ENCODE data around the gene EPYC. TPM values are rescaled to one million over a fixed set of nuclear protein-coding genes. Genes with fewer than 3 reads are reported as not detected.
A peak's percentile ranks its signal among the peaks of the same experiment; 100 is the strongest.

EPYC gene
- total and polyA plus RNA-seq, 10 of the 15 experiments (the other 5 are each of a cell fraction or from before 2014, with no cell fraction given) = not detected

DNA sequence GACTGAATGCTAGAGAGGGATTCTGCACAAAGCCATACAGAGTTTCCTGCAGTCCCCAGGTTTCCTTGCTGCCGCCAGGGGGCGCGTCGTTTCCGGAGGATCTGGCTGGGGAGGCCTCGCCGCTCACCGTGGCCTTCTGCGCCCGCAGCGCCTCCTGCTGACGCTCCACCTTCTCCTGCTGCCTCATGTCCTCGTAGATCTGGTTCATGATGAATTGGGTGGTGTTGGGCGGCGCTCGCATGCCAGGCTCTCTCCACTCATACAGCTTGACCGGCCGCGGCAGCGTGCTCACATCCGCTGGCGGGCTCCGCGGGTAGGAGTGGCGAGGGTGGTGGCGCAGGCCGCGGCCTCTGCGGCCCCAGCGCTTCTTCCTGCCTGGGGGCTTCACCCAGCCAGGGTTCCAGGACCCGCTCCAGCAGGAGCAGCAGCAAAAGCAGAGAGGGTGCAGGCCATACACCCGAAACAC lies 50.8 kb downstream of the EPYC start:
- POLR2A ChIA-PET = no interaction called here
- 85% methylated on average over 31 of the region's 32 CpGs for WGBS (ENCODE audit: insufficient coverage, insufficient replicate concordance, low lambda C conversion rate, missing lambda C conversion rate)
- no TSS peak for BruUV-seq (replicated peaks)
- no peak for FAIRE-seq
- intact Hi-C loops (cut with micrococcal nuclease; ENCODE audit: unreplicated experiment) = loop anchor here (10.0 kb wide), 1 partner anchor 1409 kb away; no protein-coding TSS in a partner anchor
- no peaks in the 10 kb centered on the region for H3K27me3 ChIP-seq (replicated peaks in 1 of 2; ENCODE audit: control insufficient read depth in 2 of 2, insufficient read depth in 2 of 2, low read length in 1 of 2)
- CTCF ChIA-PET = interaction anchor here (0.7 to 1.4 kb wide), 2 partner anchors 9 to 14 kb away, joined by 5 to 7 read pairs; no protein-coding TSS in a partner anchor
- H3K4me3 ChIP-seq = no peak overlapping the region
- no peaks in the 10 kb centered on the region for H4K20me1 ChIP-seq (ENCODE audit: control insufficient read depth, insufficient read depth)
- no peak for ATAC-seq
- H3K79me2 ChIP-seq (ENCODE audit: control insufficient read depth, insufficient read depth, low read length) = no peaks in the 10 kb centered on the region
- no peak overlapping the region for H3K27ac ChIP-seq (ENCODE audit: control insufficient read depth, insufficient read depth)
- H3K4me1 ChIP-seq (ENCODE audit: control insufficient read depth, insufficient read depth, low read length) = no peaks in the 10 kb centered on the region
- no peaks in the 10 kb centered on the region for H3K9me3 ChIP-seq (replicated peaks; ENCODE audit: control insufficient read depth, insufficient read depth, low read length)
- TF ChIP-seq, protein P1, sequence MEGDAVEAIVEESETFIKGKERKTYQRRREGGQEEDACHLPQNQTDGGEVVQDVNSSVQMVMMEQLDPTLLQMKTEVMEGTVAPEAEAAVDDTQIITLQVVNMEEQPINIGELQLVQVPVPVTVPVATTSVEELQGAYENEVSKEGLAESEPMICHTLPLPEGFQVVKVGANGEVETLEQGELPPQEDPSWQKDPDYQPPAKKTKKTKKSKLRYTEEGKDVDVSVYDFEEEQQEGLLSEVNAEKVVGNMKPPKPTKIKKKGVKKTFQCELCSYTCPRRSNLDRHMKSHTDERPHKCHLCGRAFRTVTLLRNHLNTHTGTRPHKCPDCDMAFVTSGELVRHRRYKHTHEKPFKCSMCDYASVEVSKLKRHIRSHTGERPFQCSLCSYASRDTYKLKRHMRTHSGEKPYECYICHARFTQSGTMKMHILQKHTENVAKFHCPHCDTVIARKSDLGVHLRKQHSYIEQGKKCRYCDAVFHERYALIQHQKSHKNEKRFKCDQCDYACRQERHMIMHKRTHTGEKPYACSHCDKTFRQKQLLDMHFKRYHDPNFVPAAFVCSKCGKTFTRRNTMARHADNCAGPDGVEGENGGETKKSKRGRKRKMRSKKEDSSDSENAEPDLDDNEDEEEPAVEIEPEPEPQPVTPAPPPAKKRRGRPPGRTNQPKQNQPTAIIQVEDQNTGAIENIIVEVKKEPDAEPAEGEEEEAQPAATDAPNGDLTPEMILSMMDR (IDR thresholded peaks at IDR 0.05 in 2 of 3, conservative IDR thresholded peaks at IDR 0.05 in 1 of 3; ENCODE audit: control insufficient read depth in 2 of 3, extremely low read depth in 1 of 3, insufficient read depth in 1 of 3, low read depth in 3 of 3, low read length in 3 of 3) = peak in 2 of 3 experiments; percentile 23 to 53; a peak in 4 of 6 replicates
- TF ChIP-seq, protein P2, sequence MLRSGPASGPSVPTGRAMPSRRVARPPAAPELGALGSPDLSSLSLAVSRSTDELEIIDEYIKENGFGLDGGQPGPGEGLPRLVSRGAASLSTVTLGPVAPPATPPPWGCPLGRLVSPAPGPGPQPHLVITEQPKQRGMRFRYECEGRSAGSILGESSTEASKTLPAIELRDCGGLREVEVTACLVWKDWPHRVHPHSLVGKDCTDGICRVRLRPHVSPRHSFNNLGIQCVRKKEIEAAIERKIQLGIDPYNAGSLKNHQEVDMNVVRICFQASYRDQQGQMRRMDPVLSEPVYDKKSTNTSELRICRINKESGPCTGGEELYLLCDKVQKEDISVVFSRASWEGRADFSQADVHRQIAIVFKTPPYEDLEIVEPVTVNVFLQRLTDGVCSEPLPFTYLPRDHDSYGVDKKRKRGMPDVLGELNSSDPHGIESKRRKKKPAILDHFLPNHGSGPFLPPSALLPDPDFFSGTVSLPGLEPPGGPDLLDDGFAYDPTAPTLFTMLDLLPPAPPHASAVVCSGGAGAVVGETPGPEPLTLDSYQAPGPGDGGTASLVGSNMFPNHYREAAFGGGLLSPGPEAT (IDR thresholded peaks at IDR 0.05; ENCODE audit: low read depth) = no peak
- TF ChIP-seq RAD21 (IDR thresholded peaks at IDR 0.05; ENCODE audit: insufficient read depth, low read depth, low read length) = peak; percentile 19; the same call in 1 of the 2 replicates
- in situ Hi-C loops (cut with MboI) = no loop called here
- RAD21 ChIA-PET (ENCODE audit: unreplicated experiment) = no interaction called here
- H3K9ac ChIP-seq (ENCODE audit: control insufficient read depth, insufficient read depth, low read length) = no peak overlapping the region
- no peaks in the 10 kb centered on the region for H3K36me3 ChIP-seq (ENCODE audit: control insufficient read depth in 2 of 2, insufficient read depth in 2 of 2, low read length in 1 of 2)
- SMC1A ChIA-PET (ENCODE audit: uncharacterized antibody, unreplicated experiment) = interaction anchor here (1.0 kb wide), 1 partner anchor 11 kb away, joined by 4 read pairs; no protein-coding TSS in a partner anchor
- no peak overlapping the region for H3K4me2 ChIP-seq (ENCODE audit: control insufficient read depth, insufficient read depth)
- no peak overlapping the region for H2AFZ ChIP-seq (ENCODE audit: control insufficient read depth, low read depth, low read length)
- no peak for DNase-seq (ENCODE audit: low read depth, low spot score)
